IMR-90 (cell line): ENCODE results near the gene NINJ2. TPM values are rescaled to one million over a fixed set of nuclear protein-coding genes. Genes with fewer than 3 reads are reported as not detected.

Experiments used
- ATAC-seq: fragments of 200-7000 bp; cut with Tn5 transposase; 2 replicates; pipeline ENCODE4 v1.9.1; 2020; ENCODE audit warnings: low read depth, mild to moderate bottlenecking, moderate library complexity
- BruUV-seq: library from RNA; stranded (reverse); fragments of 400-500 nt; replicated peaks from 2 replicates; lab custom pipeline; 2021; lab: Mats Ljungman, UMichigan
- CTCF ChIA-PET: fragments of 300-600 bp; formaldehyde crosslinking; extraction: SDS; loops from one replicate; lab custom pipeline; 2021; ENCODE audit warnings: antibody characterized with exemption; lab: Yijun Ruan, JAX
- POLR2A ChIA-PET: fragments of 300-600 bp; sonication (Branson Sonifier 250); formaldehyde crosslinking; loops from one replicate; lab custom pipeline; 2022; ENCODE audit warnings: antibody characterized with exemption; ENCODE audit not compliant: unreplicated experiment; lab: Charles Lee
- DNase-seq: peaks from one replicate; pipeline ENCODE4 v3.0.0; 2013
- H2AFZ ChIP-seq: replicated peaks from 2 replicates; pipeline ENCODE3; 2013; ENCODE audit warnings: low read length, mild to moderate bottlenecking; ENCODE audit not compliant: poor library complexity
- H2AK5ac ChIP-seq: 2 replicates; pipeline ENCODE4 v1.6.1; 2013; ENCODE audit warnings: low read depth, low read length, inconsistent platforms
- H2AK9ac ChIP-seq: replicated peaks from 2 replicates; pipeline ENCODE3; 2013; ENCODE audit warnings: mild to moderate bottlenecking, low read depth, low read length, moderate library complexity; ENCODE audit not compliant: poor library complexity
- H2BK120ac ChIP-seq: 2 replicates; pipeline ENCODE4 v1.6.1; 2013; ENCODE audit warnings: low read depth, low read length, inconsistent platforms
- H2BK15ac ChIP-seq: 3 replicates; pipeline ENCODE4 v1.6.1; 2013; ENCODE audit warnings: low read depth, low read length, inconsistent platforms
- H2BK20ac ChIP-seq: 2 replicates; pipeline ENCODE4 v1.6.1; 2013; ENCODE audit warnings: low read depth, mild to moderate bottlenecking, inconsistent platforms, low read length, moderate library complexity
- H2BK5ac ChIP-seq: 2 replicates; pipeline ENCODE4 v1.6.1; 2013; ENCODE audit warnings: mild to moderate bottlenecking, low read depth, low read length, inconsistent platforms; ENCODE audit not compliant: poor library complexity, severe bottlenecking
- H3K14ac ChIP-seq: replicated peaks from 2 replicates; pipeline ENCODE4 v1.6.1; 2013; ENCODE audit warnings: low read depth, low read length, inconsistent platforms
- H3K18ac ChIP-seq: 2 replicates; pipeline ENCODE4 v1.6.1; 2013; ENCODE audit warnings: low read depth, low read length, control low read depth
- H3K23ac ChIP-seq: 2 replicates; pipeline ENCODE4 v1.6.1; 2013; ENCODE audit warnings: low read depth, low read length, inconsistent platforms
- H3K27ac ChIP-seq: 2 replicates; pipeline ENCODE4 v1.5.1; 2013; ENCODE audit warnings: mild to moderate bottlenecking, control low read depth, low read length; ENCODE audit not compliant: insufficient read depth
- H3K27me3 ChIP-seq: 2 replicates; pipeline ENCODE4 v1.6.1; 2013; ENCODE audit warnings: low read length; ENCODE audit not compliant: control insufficient read depth, insufficient read depth
- H3K36me3 ChIP-seq: 2 replicates; pipeline ENCODE4 v1.6.1; 2013; ENCODE audit warnings: low read length, mixed read lengths; ENCODE audit not compliant: control insufficient read depth, insufficient read depth
- H3K4ac ChIP-seq: 2 replicates; pipeline ENCODE4 v1.6.1; 2013; ENCODE audit warnings: low read depth, low read length, inconsistent platforms
- H3K4me1 ChIP-seq: 2 replicates; pipeline ENCODE4 v1.6.1; 2013; ENCODE audit warnings: low read length, mixed read lengths; ENCODE audit not compliant: control insufficient read depth, insufficient read depth
- H3K4me2 ChIP-seq: 2 replicates; pipeline ENCODE4 v1.6.1; 2013; ENCODE audit warnings: low read depth, mild to moderate bottlenecking, control low read depth, low read length, moderate library complexity
- H3K4me3 ChIP-seq: 2 replicates; pipeline ENCODE4 v1.5.1; 2013; ENCODE audit warnings: low read depth, mild to moderate bottlenecking, control low read depth, low read length, moderate library complexity; ENCODE audit not compliant: insufficient read depth
- H3K56ac ChIP-seq: 2 replicates; pipeline ENCODE4 v1.6.1; 2013; ENCODE audit warnings: low read length, inconsistent platforms; ENCODE audit not compliant: insufficient read depth; ENCODE audit errors: extremely low read depth
- H3K79me1 ChIP-seq, 2 experiments: 2 replicates each; pipeline ENCODE4 v1.6.1; 2013; ENCODE audit warnings: low read length in 2 of 2, inconsistent platforms in 1 of 2, low read depth in 1 of 2
- H3K9ac ChIP-seq: 2 replicates; pipeline ENCODE4 v1.6.1; 2013; ENCODE audit warnings: low read depth, low read length, control low read depth
- H3K9me1 ChIP-seq: 2 replicates; pipeline ENCODE4 v1.6.1; 2013; ENCODE audit warnings: low read length, inconsistent platforms; ENCODE audit not compliant: insufficient read depth
- H3K9me3 ChIP-seq: 2 replicates; pipeline ENCODE4 v1.6.1; 2013; ENCODE audit warnings: low read length; ENCODE audit not compliant: control insufficient read depth, insufficient read depth
- H4K20me1 ChIP-seq: 2 replicates; pipeline ENCODE4 v1.6.1; 2013; ENCODE audit warnings: low read length, inconsistent platforms; ENCODE audit not compliant: insufficient read depth
- H4K5ac ChIP-seq: 2 replicates; pipeline ENCODE4 v1.6.1; 2013; ENCODE audit warnings: mild to moderate bottlenecking, low read depth, low read length, control low read depth
- H4K8ac ChIP-seq, 2 experiments: 2 replicates each; pipeline ENCODE4 v1.6.1; 2013; ENCODE audit warnings: low read depth in 2 of 2, low read length in 2 of 2, control low read depth in 1 of 2, inconsistent platforms in 1 of 2
- H4K91ac ChIP-seq: 2 replicates; pipeline ENCODE4 v1.6.1; 2013; ENCODE audit warnings: low read depth, low read length, inconsistent platforms; ENCODE audit not compliant: insufficient read depth
- BHLHE40 ChIP-seq: fragments of 150-350 bp; IDR thresholded peaks from 2 replicates; pipeline ENCODE4 v1.6.1; 2016; ENCODE audit warnings: mild to moderate bottlenecking, low read depth, low read length
- FOS ChIP-seq: fragments of 150-350 bp; IDR thresholded peaks from 2 replicates; pipeline ENCODE4 v1.6.1; 2016; ENCODE audit warnings: low read depth, low read length
- MAFK ChIP-seq: IDR thresholded peaks from 2 replicates; pipeline ENCODE4 v1.6.1; 2012; ENCODE audit warnings: low read depth, low read length, improper control_type of control experiment
- MAZ ChIP-seq: IDR thresholded peaks from 2 replicates; pipeline ENCODE4 v1.6.1; 2012; ENCODE audit warnings: low read depth, mild to moderate bottlenecking, low read length, improper control_type of control experiment, moderate library complexity, borderline replicate concordance
- MXI1 ChIP-seq: IDR thresholded peaks from 2 replicates; pipeline ENCODE4 v1.6.1; 2012; ENCODE audit warnings: low read depth, mild to moderate bottlenecking, low read length, moderate library complexity, borderline replicate concordance
- NFE2L2 ChIP-seq: fragments of 150-350 bp; IDR thresholded peaks from 2 replicates; pipeline ENCODE4 v1.6.1; 2016; ENCODE audit warnings: low read depth, mild to moderate bottlenecking, low read length
- POLR2A ChIP-seq: IDR thresholded peaks from 2 replicates; pipeline ENCODE4 v1.6.1; 2012; ENCODE audit warnings: mild to moderate bottlenecking, low read depth, low read length
- RAD21 ChIP-seq: IDR thresholded peaks from 2 replicates; pipeline ENCODE4 v1.6.1; 2012; ENCODE audit warnings: low read length, improper control_type of control experiment
- RCOR1 ChIP-seq: IDR thresholded peaks from 2 replicates; pipeline ENCODE4 v1.6.1; 2012; ENCODE audit warnings: mild to moderate bottlenecking, low read length, improper control_type of control experiment; ENCODE audit not compliant: insufficient replicate concordance
- RFX5 ChIP-seq: IDR thresholded peaks from 2 replicates; pipeline ENCODE4 v1.8.0; 2012; ENCODE audit warnings: low read depth, mild to moderate bottlenecking, low read length, moderate library complexity
- SMC3 ChIP-seq: fragments of 150-350 bp; IDR thresholded peaks from 2 replicates; pipeline ENCODE4 v1.6.1; 2016; ENCODE audit warnings: low read depth, mild to moderate bottlenecking, antibody characterized with exemption, low read length, moderate library complexity
- WGBS, 2 experiments: methylation state at CpG; one replicate each; pipeline versions ENCODE4 v1.1.5 to v1.1.7; 2013; ENCODE audit warnings: missing lambda C conversion rate in 2 of 2; ENCODE audit not compliant: insufficient read length in 1 of 2; ENCODE audit errors: extremely low coverage in 2 of 2; 5-methylcytosine and 5-hydroxymethylcytosine counted together
- dilution Hi-C: fragments of 300-500 bp; cut with HindIII; formaldehyde crosslinking; loops from one replicate; pipeline ENCODE4 v1.14.3; 2018; ENCODE audit warnings: low sequenced_read_pairs; ENCODE audit not compliant: unreplicated experiment
- in situ Hi-C: fragments of 300-500 bp; cut with MboI; formaldehyde crosslinking; loops from 3 replicates; pipeline ENCODE4 v1.14.3; 2019; ENCODE audit warnings: low sequenced_read_pairs, inconsistent platforms, mixed read lengths
- intact Hi-C: fragments of 100-400 bp; cut with micrococcal nuclease; formaldehyde crosslinking; loops from 2 replicates; pipeline ENCODE4 v1.10.0; 2022
- polyA plus RNA-seq, 3 experiments: library from polyadenylated mRNA; depleted of rRNA; stranded (reverse); fragments of >200 nt; gene quantifications; 2 replicates each; pipeline ENCODE4 v1.2.3, GENCODE V29; 2012; ENCODE audit warnings: low replicate concordance in 1 of 3
- total RNA-seq: library from RNA; depleted of rRNA; stranded (reverse); fragments of >200 nt; gene quantifications from 2 replicates; pipeline ENCODE4 v1.2.3, GENCODE V29; 2012
- TF ChIP-seq, protein P1 (sequence below): fragments of 150-350 bp; IDR thresholded peaks from 2 replicates; pipeline ENCODE4 v1.6.1; 2017; ENCODE audit warnings: mild to moderate bottlenecking, antibody characterized with exemption, low read length, low read depth
- TF ChIP-seq, protein P2 (sequence below): fragments of 150-350 bp; IDR thresholded peaks from 2 replicates; pipeline ENCODE4 v1.6.1; 2016; ENCODE audit warnings: low read depth, mild to moderate bottlenecking, low read length, moderate library complexity, borderline replicate concordance
- TF ChIP-seq, protein P3 (sequence below): conservative IDR thresholded peaks from 2 replicates; pipeline ENCODE4 v1.5.1; 2012; ENCODE audit warnings: mild to moderate bottlenecking, low read depth, low read length, improper control_type of control experiment

The NINJ2 gene
- total and polyA plus RNA-seq, 2 of the 4 experiments (the other 2 are of a cell fraction): not detected

DNA sequence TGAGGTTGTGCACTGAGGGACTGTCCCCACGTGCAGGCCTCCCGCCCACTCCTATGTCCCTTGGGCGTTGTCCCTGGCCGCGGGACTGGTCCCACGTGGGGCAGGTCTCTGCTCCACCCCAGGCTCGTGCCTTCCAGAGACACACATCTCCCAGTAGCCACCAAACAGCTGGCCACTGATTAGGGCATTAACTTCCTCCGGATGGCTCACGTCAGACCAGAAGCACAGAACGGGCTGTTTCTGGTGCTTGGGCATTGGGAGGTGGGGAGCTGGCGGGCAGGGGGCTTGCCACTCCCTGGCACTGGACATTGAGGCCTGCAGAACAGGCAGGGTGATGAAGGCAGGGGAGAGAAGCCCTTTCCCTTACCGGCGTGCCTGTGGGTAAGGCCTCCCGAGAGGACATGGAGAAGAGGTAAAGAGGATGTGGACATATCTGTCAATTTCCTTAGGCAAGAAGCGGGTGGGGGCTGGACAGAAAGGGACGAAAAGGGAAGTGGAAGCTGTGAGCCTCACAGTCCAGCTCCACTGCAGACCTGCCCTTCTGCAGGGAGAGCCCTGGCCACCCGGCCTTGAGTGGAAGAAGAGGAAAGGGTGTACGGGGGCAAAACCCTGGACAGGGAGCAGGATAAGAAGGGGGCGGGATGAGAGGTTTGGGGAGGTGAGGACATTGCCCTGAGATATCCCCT lies 101.2 kb downstream of the NINJ2 start:
- CTCF ChIA-PET: no interaction called here
- no peaks in the 10 kb centered on the region for H4K20me1 ChIP-seq
- H2BK20ac ChIP-seq: no peak overlapping the region
- H3K27me3 ChIP-seq: peaks cover 91% of the 10 kb centered on the region
- H3K18ac ChIP-seq: no peak overlapping the region
- dilution Hi-C loops (no loop called here), in situ Hi-C loops (loop anchor here (10.0 kb wide), 1 partner anchor 533 kb away; no protein-coding TSS in a partner anchor), intact Hi-C loops (no loop called here)
- DNase-seq (no peak), ATAC-seq (no peak)
- no peak overlapping the region for H3K23ac ChIP-seq
- no peak overlapping the region for H2BK15ac ChIP-seq
- H3K36me3 ChIP-seq: no peaks in the 10 kb centered on the region
- H3K4me2 ChIP-seq: no peak overlapping the region
- whole genome bisulfite sequencing, 2 experiments: 84% methylated on average over 9 of the region's 19 CpGs; no CpG with 5 or more reads in 1 of the 2 experiments
- H3K79me1 ChIP-seq: no peaks in the 10 kb centered on the region
- no peak overlapping the region for H4K91ac ChIP-seq
- no peak overlapping the region for H4K8ac ChIP-seq
- no peak overlapping the region for H2BK120ac ChIP-seq
- H3K14ac ChIP-seq: no peak overlapping the region
- no peaks in the 10 kb centered on the region for H3K4me1 ChIP-seq
- BruUV-seq: no TSS peak
- H2AK9ac ChIP-seq: no peak overlapping the region
- no peak overlapping the region for H2BK5ac ChIP-seq
- POLR2A ChIA-PET: no interaction called here
- no peaks in the 10 kb centered on the region for H3K9me3 ChIP-seq
- H4K5ac ChIP-seq: no peak overlapping the region
- H3K27ac ChIP-seq: no peak overlapping the region
- H3K9me1 ChIP-seq: no peaks in the 10 kb centered on the region
- H3K4me3 ChIP-seq: no peak overlapping the region
- no peak overlapping the region for H3K56ac ChIP-seq
- peak overlapping the region; percentile 56 for H2AFZ ChIP-seq
- no peak overlapping the region for H3K4ac ChIP-seq
- H3K9ac ChIP-seq: no peak overlapping the region
- no peak overlapping the region for H2AK5ac ChIP-seq
- TF ChIP-seq SMC3: no peak
- no peak for TF ChIP-seq BHLHE40
- TF ChIP-seq, protein P1, sequence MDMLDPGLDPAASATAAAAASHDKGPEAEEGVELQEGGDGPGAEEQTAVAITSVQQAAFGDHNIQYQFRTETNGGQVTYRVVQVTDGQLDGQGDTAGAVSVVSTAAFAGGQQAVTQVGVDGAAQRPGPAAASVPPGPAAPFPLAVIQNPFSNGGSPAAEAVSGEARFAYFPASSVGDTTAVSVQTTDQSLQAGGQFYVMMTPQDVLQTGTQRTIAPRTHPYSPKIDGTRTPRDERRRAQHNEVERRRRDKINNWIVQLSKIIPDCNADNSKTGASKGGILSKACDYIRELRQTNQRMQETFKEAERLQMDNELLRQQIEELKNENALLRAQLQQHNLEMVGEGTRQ: no peak
- no peak for TF ChIP-seq MXI1
- no peak for TF ChIP-seq RAD21
- no peak for TF ChIP-seq POLR2A
- TF ChIP-seq, protein P2, sequence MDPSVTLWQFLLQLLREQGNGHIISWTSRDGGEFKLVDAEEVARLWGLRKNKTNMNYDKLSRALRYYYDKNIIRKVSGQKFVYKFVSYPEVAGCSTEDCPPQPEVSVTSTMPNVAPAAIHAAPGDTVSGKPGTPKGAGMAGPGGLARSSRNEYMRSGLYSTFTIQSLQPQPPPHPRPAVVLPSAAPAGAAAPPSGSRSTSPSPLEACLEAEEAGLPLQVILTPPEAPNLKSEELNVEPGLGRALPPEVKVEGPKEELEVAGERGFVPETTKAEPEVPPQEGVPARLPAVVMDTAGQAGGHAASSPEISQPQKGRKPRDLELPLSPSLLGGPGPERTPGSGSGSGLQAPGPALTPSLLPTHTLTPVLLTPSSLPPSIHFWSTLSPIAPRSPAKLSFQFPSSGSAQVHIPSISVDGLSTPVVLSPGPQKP: no peak
- TF ChIP-seq MAZ: no peak
- no peak for TF ChIP-seq MAFK
- TF ChIP-seq, protein P3, sequence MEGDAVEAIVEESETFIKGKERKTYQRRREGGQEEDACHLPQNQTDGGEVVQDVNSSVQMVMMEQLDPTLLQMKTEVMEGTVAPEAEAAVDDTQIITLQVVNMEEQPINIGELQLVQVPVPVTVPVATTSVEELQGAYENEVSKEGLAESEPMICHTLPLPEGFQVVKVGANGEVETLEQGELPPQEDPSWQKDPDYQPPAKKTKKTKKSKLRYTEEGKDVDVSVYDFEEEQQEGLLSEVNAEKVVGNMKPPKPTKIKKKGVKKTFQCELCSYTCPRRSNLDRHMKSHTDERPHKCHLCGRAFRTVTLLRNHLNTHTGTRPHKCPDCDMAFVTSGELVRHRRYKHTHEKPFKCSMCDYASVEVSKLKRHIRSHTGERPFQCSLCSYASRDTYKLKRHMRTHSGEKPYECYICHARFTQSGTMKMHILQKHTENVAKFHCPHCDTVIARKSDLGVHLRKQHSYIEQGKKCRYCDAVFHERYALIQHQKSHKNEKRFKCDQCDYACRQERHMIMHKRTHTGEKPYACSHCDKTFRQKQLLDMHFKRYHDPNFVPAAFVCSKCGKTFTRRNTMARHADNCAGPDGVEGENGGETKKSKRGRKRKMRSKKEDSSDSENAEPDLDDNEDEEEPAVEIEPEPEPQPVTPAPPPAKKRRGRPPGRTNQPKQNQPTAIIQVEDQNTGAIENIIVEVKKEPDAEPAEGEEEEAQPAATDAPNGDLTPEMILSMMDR: no peak
- no peak for TF ChIP-seq RFX5
- TF ChIP-seq FOS: no peak
- TF ChIP-seq RCOR1: no peak
- no peak for TF ChIP-seq NFE2L2
